ENCODE results near the gene CCDC33.
A peak's percentile ranks its signal among the peaks of the same experiment; 100 is the strongest.

The CCDC33 gene

GRCh38 chr15:74194572-74195559 is 41.3 kb upstream of the CCDC33 start:
- H3K4me3 ChIP-seq (ENCODE audit: low read depth, low read length) = no peak overlapping the region
- POLR2A ChIA-PET = interaction anchor here (1.4 to 2.7 kb wide), 6 partner anchors 8 to 59 kb away, joined by 4 to 18 read pairs (median 9); partner anchors contain the start of gene STRA6
- H3K27ac ChIP-seq (ENCODE audit: extremely low read depth, low read depth, low read length) = no peak overlapping the region
- CTCF ChIA-PET = interaction anchor here (0.6 to 5.3 kb wide), 9 partner anchors 9 to 298 kb away, joined by 3 to 38 read pairs (median 4); no protein-coding TSS in a partner anchor
- peaks cover 0 to 12% of the 10 kb centered on the region in 2 experiments; a peak in 1 of 3 replicates for H3K36me3 ChIP-seq (ENCODE audit: control insufficient read depth in 2 of 2, insufficient read depth in 1 of 2, low read length in 2 of 2)
- TF ChIP-seq, protein P1, sequence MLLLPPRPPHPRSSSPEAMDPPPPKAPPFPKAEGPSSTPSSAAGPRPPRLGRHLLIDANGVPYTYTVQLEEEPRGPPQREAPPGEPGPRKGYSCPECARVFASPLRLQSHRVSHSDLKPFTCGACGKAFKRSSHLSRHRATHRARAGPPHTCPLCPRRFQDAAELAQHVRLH (tag by site-specific recombination; IDR thresholded peaks at IDR 0.05) = no peak
- TF ChIP-seq ZNF654 (tag by site-specific recombination; IDR thresholded peaks at IDR 0.05; ENCODE audit: low read depth) = no peak
- no peak for TF ChIP-seq ZSCAN5A (tag by site-specific recombination; IDR thresholded peaks at IDR 0.05)
- no peak for TF ChIP-seq ZNF529 (tag by site-specific recombination; IDR thresholded peaks at IDR 0.05; ENCODE audit: insufficient replicate concordance)
- TF ChIP-seq ZNF677 (tag by site-specific recombination; IDR thresholded peaks at IDR 0.05) = no peak
- no peak for TF ChIP-seq ZNF521 (tag by site-specific recombination; IDR thresholded peaks at IDR 0.05)
- no peaks in the 10 kb centered on the region for H3K9me3 ChIP-seq (ENCODE audit: control insufficient read depth, insufficient read depth, low read depth, low read length)
- peaks cover 22% of the 10 kb centered on the region for H3K4me1 ChIP-seq (ENCODE audit: control insufficient read depth, insufficient read depth, low read length)

- Histone ChIP-seq H3K4me1 (ENCODE audit: control insufficient read depth, insufficient read depth, low read length) (peaks cover 31% of the 10 kb centered on the region), H3K27ac (ENCODE audit: extremely low read depth, low read depth, low read length) (peak overlapping the region; percentile 61; the same call in 1 of the 2 replicates), H3K36me3 (ENCODE audit: control insufficient read depth in 2 of 2, insufficient read depth in 1 of 2, low read length in 2 of 2) (peaks cover 0 to 12% of the 10 kb centered on the region in 2 experiments; a peak in 1 of 3 replicates), H3K9me3 (ENCODE audit: control insufficient read depth, insufficient read depth, low read depth, low read length) (no peaks in the 10 kb centered on the region), H3K4me3 (ENCODE audit: low read depth, low read length) (no peak overlapping the region)
- ChIA-PET CTCF (interaction anchor here (0.6 to 5.3 kb wide), 11 partner anchors 9 to 127 kb away, joined by 3 to 38 read pairs (median 3); no protein-coding TSS in a partner anchor), POLR2A (interaction anchor here (0.7 to 2.7 kb wide), 12 partner anchors 8 to 213 kb away, joined by 3 to 18 read pairs (median 5); partner anchors contain the start of gene ISLR)
- no peak for TF ChIP-seq ZSCAN4 (tag by site-specific recombination; IDR thresholded peaks at IDR 0.05)
- TF ChIP-seq KLF16 (tag by site-specific recombination; IDR thresholded peaks at IDR 0.05) = peak; percentile 38
- TF ChIP-seq ZBTB21 (tag by site-specific recombination; IDR thresholded peaks at IDR 0.05) = 0 out of 2 replicates have a peak, but pooled peaks have one; percentile 47
- 0 out of 2 replicates have a peak, but pooled peaks have one; percentile 27 for TF ChIP-seq ZEB2 (tag by site-specific recombination; IDR thresholded peaks at IDR 0.05)
- TF ChIP-seq ZNF341 (tag by site-specific recombination; IDR thresholded peaks at IDR 0.05; ENCODE audit: low read depth) = peak; percentile 77
- TF ChIP-seq SP7 (tag by site-specific recombination; IDR thresholded peaks at IDR 0.05) = peak; percentile 79
- TF ChIP-seq ZNF155 (tag by site-specific recombination; IDR thresholded peaks at IDR 0.05) = no peak
- no peak for TF ChIP-seq TRIM28 (IDR thresholded peaks at IDR 0.05; ENCODE audit: borderline replicate concordance, low read length)
- TF ChIP-seq ZNF18 (tag by site-specific recombination; IDR thresholded peaks at IDR 0.05) = 0 out of 2 replicates have a peak, but pooled peaks have one; percentile 39
- peak; percentile 21; the same call in 1 of the 2 replicates for TF ChIP-seq ZNF518A (tag by site-specific recombination; conservative IDR thresholded peaks at IDR 0.05; ENCODE audit: low read depth)
- peak; percentile 16; the same call in 1 of the 2 replicates for TF ChIP-seq ZNF843 (tag by site-specific recombination; IDR thresholded peaks at IDR 0.05)
- no peak for TF ChIP-seq ZNF350 (tag by site-specific recombination; IDR thresholded peaks at IDR 0.05)
- 0 out of 2 replicates have a peak, but pooled peaks have one; percentile 15 for TF ChIP-seq ZNF600 (tag by site-specific recombination; IDR thresholded peaks at IDR 0.05)
- peak; percentile 99 for TF ChIP-seq ZNF24 (tag by site-specific recombination; IDR thresholded peaks at IDR 0.05)
- TF ChIP-seq ZIC2 (tag by site-specific recombination; IDR thresholded peaks at IDR 0.05) = no peak
- TF ChIP-seq WT1 (tag by site-specific recombination; IDR thresholded peaks at IDR 0.05) = no peak
- TF ChIP-seq ZNF366 (tag by site-specific recombination; conservative IDR thresholded peaks at IDR 0.05) = no peak
- peak; percentile 98 for TF ChIP-seq ZFHX2 (tag by site-specific recombination; conservative IDR thresholded peaks at IDR 0.05)
Observed at GRCh38 chr15:74196175-74196574, 40.0 kb upstream of the CCDC33 start.
